ENCODE measurements around the gene ACVRL1. TPM values are rescaled to one million over a fixed set of nuclear protein-coding genes. Genes with fewer than 3 reads are reported as not detected.
A peak's percentile ranks its signal among the peaks of the same experiment; 100 is the strongest.

Gene ACVRL1
- total RNA-seq, 4 donors from 2014 or later, result 31.2 to 43.4 (median 39.0) TPM

- H3K4me1 ChIP-seq, result peaks cover 69% of the 10 kb centered on the region
Measured at GRCh38 chr12:51954561-51955361, 47.5 kb downstream of the ACVRL1 start.

DNA sequence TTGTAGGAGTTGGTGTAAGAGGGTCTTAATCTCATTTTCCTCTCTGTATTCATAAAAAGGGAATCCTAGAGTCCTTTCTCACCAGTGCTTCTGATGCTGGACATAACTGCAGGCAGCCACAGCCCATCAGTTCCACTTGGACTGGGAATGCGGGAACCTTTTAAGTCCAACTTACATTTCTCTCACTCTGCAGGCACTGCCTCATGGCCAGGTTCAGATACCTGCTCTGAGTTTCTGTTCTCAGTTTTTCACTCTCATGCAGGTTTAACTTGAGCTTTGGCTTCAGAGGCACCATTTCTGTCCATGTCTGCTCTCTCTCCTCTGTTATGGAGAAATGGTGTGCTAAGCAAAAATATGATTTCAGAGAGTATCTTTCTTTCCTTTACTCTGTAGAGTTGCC lies 48.4 kb downstream of the ACVRL1 start:
- H3K9me3 ChIP-seq, result no peaks in the 10 kb centered on the region
- peak in 1 of 2 donors; percentile 45 for DNase-seq (ENCODE audit: low spot score in 2 of 2)
- peaks cover 69% of the 10 kb centered on the region for H3K4me1 ChIP-seq
- TF ChIP-seq EP300 (IDR thresholded peaks at IDR 0.05), result no peak
- no peak for TF ChIP-seq POLR2AphosphoS5 (IDR thresholded peaks at IDR 0.05)
- TF ChIP-seq POLR2A (IDR thresholded peaks at IDR 0.05), result no peak
- no peak for TF ChIP-seq CTCF (IDR thresholded peaks at IDR 0.05)
- 56% methylated on average over 1 of the region's 1 CpG for WGBS
- H3K36me3 ChIP-seq, result peaks cover 6% of the 10 kb centered on the region
- H3K27ac ChIP-seq, result peak overlapping the region; percentile 99
- H3K27me3 ChIP-seq, result no peaks in the 10 kb centered on the region
- peak overlapping the region; percentile 98 for H3K4me3 ChIP-seq

More at GRCh38 chr12:51954561-51955361, 47.5 kb downstream of the ACVRL1 start:
- no peaks in the 10 kb centered on the region for H3K9me3 ChIP-seq
- 34% methylated on average over 7 of the region's 7 CpGs for WGBS
- H3K36me3 ChIP-seq, result no peaks in the 10 kb centered on the region
- TF ChIP-seq POLR2A (IDR thresholded peaks at IDR 0.05), result no peak
- TF ChIP-seq POLR2AphosphoS5 (IDR thresholded peaks at IDR 0.05), result peak in 2 of 3 donors; percentile 30 to 31
- H3K27ac ChIP-seq, result peak overlapping the region; percentile 99
- H3K4me3 ChIP-seq, result peak overlapping the region; percentile 98
- no peak for DNase-seq (ENCODE audit: low spot score in 2 of 2)
- H3K27me3 ChIP-seq, result no peaks in the 10 kb centered on the region

DNA sequence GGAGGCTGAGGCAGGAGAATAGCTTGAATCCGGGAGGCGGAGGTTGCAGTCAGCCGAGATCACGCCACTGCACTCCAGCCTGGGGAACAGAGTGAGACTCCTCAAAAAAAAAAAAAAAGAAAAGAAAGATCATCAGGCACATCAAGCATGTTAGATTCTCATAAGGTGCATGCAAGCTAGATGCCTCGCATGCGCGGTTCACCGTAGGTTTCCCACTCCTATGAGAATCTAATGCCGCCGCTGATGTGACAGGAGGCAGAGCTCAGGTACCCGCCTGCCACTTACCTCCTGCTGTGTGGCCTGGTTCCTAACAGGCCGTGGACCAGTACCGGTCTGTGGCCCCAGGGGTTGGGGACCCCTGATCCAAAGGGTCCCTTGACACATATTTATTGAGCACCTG lies 51.2 kb downstream of the ACVRL1 start:
- H3K27ac ChIP-seq, result peak overlapping the region; percentile 54
- TF ChIP-seq EP300 (IDR thresholded peaks at IDR 0.05) (no peak), POLR2AphosphoS5 (IDR thresholded peaks at IDR 0.05) (no peak)
- no peaks in the 10 kb centered on the region for H3K9me3 ChIP-seq
- no peaks in the 10 kb centered on the region for H3K27me3 ChIP-seq
- peaks cover 6% of the 10 kb centered on the region for H3K36me3 ChIP-seq
- 96% methylated on average over 13 of the region's 13 CpGs for WGBS
- H3K4me3 ChIP-seq, result no peak overlapping the region
- H3K4me1 ChIP-seq, result peaks cover 76% of the 10 kb centered on the region
- no peak for DNase-seq (ENCODE audit: low spot score in 2 of 2)

DNA sequence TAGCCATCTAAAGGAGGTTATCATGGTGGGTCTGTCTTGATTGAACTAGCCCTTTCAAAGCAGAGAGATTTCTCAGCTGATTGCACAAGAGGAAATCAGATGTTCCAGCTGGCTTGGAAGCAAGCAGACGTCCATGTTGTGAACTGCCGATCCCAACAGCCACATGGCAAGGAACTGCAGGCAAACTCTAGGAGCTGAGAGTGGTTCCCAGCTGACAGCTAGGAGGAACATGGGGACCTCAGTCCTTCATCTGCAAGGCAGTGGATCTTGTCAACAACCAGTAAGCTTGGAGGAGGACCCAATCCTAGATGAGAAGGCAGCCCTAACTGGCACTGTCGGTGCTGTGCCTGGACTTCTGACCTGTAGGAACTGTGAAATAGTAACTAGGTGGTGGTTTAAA lies 51.9 kb downstream of the ACVRL1 start:
- 21% methylated on average over 3 of the region's 3 CpGs for WGBS
- Histone ChIP-seq H3K4me1 (peaks cover 69% of the 10 kb centered on the region), H3K9me3 (no peaks in the 10 kb centered on the region), H3K4me3 (peak overlapping the region; percentile 5), H3K36me3 (peaks cover 6% of the 10 kb centered on the region), H3K27ac (peak overlapping the region; percentile 54), H3K27me3 (no peaks in the 10 kb centered on the region)
- DNase-seq (ENCODE audit: low spot score in 2 of 2), result peak in 1 of 2 donors; percentile 74
- no peak for TF ChIP-seq POLR2AphosphoS5 (IDR thresholded peaks at IDR 0.05)

DNA sequence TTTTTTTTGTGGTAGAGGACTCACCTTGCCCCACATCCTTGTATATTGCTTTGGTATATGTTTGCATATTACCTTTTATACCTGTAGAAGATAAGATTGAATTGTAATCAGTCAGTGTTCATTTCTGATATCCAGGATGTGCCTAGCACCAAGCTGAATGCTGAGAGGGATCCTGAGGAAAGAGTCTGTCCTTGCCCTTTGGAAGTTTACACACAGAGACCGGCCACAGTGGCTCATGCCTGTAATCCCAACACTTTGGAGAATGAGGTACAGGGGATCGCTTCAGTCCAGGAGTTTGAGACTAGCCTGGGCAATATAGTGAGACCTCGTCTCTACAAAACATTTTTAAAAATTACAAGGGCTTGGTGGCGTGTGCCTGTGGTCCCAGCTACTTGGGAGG lies 52.6 kb downstream of the ACVRL1 start:
- Histone ChIP-seq H3K27me3 (no peaks in the 10 kb centered on the region), H3K4me1 (peaks cover 62% of the 10 kb centered on the region), H3K36me3 (peaks cover 6% of the 10 kb centered on the region), H3K27ac (peak overlapping the region; percentile 59), H3K9me3 (no peaks in the 10 kb centered on the region), H3K4me3 (no peak overlapping the region)
- WGBS, result 97% methylated on average over 4 of the region's 4 CpGs
- TF ChIP-seq EP300 (IDR thresholded peaks at IDR 0.05), result no peak
- TF ChIP-seq POLR2AphosphoS5 (IDR thresholded peaks at IDR 0.05), result no peak
- TF ChIP-seq CTCF (IDR thresholded peaks at IDR 0.05), result no peak
- no peak for TF ChIP-seq POLR2A (IDR thresholded peaks at IDR 0.05)
- no peak for DNase-seq (ENCODE audit: low spot score in 2 of 2)

DNA sequence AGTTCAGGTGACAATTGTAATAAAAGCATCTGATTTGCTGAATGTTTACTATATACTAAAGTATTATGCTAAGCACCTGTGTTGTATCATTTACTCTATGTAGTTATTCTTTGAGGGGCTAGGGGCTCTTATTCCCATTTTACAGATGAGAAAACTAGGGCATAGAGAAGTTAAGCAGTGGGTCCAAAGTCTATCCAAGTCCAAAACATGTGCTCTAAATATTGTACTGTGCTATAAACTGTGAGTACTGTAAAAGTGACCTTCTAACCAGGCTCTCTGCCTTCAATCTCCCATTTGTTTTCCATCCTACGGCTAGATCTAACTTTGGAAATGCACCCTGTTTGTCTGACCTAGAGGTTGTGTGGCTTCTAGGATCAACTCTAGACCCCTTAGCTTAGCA lies 53.2 kb downstream of the ACVRL1 start:
- H3K4me3 ChIP-seq, result no peak overlapping the region
- peak overlapping the region; percentile 59 for H3K27ac ChIP-seq
- whole genome bisulfite sequencing, result 80% methylated on average over 1 of the region's 1 CpG
- no peak for DNase-seq (ENCODE audit: low spot score in 2 of 2)
- peaks cover 6% of the 10 kb centered on the region for H3K36me3 ChIP-seq
- H3K9me3 ChIP-seq, result no peaks in the 10 kb centered on the region
- TF ChIP-seq POLR2A (IDR thresholded peaks at IDR 0.05) (no peak), CTCF (IDR thresholded peaks at IDR 0.05) (no peak), EP300 (IDR thresholded peaks at IDR 0.05) (no peak), POLR2AphosphoS5 (IDR thresholded peaks at IDR 0.05) (no peak)
- no peaks in the 10 kb centered on the region for H3K27me3 ChIP-seq
- H3K4me1 ChIP-seq, result peaks cover 56% of the 10 kb centered on the region

Data from suprapubic skin (tissue), 4 donors.